ENCODE results near the gene MTOR.
A peak's percentile ranks its signal among the peaks of the same experiment; 100 is the strongest.
"Not testable (repeated sequence)": the region's sequence is repeated elsewhere in the genome, so short reads cannot be mapped to it uniquely, and the experiment has no call there.

The MTOR gene

DNA sequence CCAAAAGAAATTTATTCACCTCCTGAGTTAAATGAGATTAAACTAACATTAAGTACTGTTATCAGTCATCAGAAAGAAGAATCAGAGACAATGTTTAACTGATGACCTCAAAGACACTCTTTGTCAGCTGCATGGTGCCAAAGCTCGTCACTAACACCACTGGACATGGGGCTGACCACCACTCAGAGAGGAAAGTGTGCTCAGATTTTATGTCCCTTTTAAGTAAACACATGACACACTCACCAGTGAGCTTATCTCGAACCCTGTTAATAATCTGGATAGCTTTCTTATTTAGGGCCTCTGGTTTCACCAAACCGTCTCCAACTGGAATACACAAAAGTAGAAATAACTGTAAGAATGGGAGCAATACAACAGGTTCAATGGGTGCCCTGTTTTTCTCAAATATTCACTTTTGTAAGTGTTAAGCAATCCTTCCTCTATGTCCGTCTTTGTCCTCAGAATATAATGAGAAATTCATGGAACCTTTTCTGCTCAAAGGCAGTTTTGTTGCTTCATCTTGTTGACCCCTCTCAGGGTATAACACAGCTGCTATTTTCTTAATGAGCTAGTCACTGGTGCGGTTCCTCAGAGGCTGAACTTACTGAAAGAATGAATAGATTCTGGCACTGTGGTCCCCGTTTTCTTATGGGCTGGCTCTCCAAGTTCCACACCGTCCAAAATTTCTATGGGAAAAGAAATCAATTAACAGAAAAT, 153.1 kb downstream of the MTOR start:
- DNase-seq (ENCODE audit: low spot score): no peak

- DNase-seq (ENCODE audit: low spot score): no peak
These were observed 154.8 kb downstream of the MTOR start for GRCh38 chr1:11107599-11107998.

- DNase-seq (ENCODE audit: low spot score): no peak
These were observed 156.8 kb downstream of the MTOR start for GRCh38 chr1:11105586-11105985.

DNA sequence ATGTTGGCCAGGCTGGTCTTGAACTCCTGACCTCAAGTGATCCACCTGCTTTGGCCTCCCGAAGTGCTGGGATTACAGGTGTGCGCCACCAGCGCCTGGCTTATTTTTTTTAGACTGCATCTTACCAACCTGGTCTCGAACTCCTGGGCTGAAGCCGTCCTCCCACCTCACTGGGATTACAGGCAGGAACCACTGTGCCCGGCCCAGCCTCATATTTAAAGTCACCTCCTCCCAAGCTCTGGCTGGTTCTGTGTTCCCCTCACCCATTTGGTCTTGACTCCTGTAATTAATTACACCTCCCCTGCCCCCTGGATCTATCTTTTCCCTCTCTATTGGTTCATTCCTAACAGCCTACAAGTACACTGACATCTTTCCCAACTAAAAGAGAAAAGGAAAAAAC, 161.0 kb downstream of the MTOR start:
- no peak for DNase-seq (ENCODE audit: low spot score)

DNA sequence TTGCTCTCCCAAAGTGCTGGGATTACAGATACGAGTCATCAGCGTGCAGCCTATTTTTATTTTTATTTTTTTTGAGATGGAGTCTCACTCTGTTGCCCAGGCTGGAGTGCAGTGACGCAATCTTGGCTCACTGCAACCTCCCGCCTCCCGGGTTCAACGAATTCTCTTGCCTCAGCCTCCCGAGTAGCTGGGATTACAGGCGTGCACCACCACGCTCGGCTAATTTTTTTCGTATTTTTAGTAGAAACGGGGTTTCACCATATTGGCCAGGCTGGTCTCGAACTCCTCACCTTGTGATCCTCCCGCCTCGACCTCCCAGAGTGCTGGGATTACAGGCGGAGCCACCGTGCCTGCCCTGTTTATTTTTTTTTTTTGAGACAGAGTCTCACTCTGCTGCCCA, 161.5 kb downstream of the MTOR start:
- not testable (repeated sequence) for DNase-seq (ENCODE audit: low spot score)

- no peak for DNase-seq (ENCODE audit: low spot score)
These were observed 162.2 kb downstream of the MTOR start for GRCh38 chr1:11100149-11100493.

- DNase-seq (ENCODE audit: low spot score): peak; percentile 83
These were observed 162.8 kb downstream of the MTOR start, which contains the start of gene EXOSC10 for GRCh38 chr1:11099310-11100148. Gene EXOSC10 (minus strand): TSS chr1:11099869. CDS start chr1:11099831, 38 bp downstream.

DNA sequence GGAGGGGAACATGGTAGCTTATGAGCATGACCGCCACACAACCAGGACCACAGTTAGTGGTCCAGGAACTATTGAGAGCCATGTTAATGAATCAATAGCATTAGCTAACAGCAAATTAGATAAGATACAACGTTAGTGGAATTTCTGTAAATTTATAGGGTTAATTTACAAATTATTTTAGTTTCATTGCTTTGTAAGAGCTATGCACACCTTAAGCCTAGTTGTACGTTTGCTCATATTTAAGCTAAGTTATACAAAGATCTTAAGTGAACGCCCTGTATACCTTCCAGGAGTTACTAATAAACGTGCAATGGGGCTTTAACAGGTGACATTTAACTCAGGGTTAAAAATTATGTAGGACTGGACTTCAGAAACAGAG, 163.4 kb downstream of the MTOR start:
- no peak for DNase-seq (ENCODE audit: low spot score)

DNA sequence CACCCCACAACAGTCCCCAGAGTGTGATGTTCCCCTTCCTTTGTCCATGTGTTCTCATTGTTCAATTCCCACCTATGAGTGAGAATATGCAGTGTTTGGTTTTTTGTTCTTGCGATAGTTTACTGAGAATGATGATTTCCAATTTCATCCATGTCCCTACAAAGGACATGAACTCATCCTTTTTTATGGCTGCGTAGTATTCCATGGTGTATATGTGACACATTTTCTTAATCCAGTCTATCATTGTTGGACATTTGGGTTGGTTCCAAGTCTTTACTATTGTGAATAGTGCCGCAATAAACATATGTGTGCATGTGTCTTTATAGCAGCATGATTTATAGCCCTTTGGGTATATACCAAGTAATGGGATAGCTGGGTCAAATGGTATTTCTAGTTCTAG, 178.6 kb downstream of the MTOR start:
- DNase-seq (ENCODE audit: low spot score): not testable (repeated sequence)

DNA sequence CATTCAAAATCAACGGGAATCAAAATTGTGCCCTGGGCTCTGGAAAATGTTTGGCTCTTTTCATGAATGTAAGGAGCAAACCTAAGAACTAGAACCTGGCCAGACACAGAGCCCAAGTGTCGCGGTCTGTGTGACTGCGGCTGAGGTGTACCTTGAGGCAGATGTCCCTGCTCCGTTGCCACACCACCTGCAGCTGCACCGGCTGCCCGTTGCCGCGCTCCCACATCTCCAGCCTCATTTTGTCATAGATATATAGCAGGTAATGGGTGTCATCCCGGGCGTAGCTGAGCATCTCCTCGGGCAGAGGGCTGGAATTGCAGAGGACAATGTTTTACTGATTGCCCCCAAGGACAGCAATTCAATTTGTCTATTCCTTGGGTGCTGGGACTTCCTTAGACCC, 181.4 kb downstream of the MTOR start:
- DNase-seq (ENCODE audit: low spot score): no peak

DNA sequence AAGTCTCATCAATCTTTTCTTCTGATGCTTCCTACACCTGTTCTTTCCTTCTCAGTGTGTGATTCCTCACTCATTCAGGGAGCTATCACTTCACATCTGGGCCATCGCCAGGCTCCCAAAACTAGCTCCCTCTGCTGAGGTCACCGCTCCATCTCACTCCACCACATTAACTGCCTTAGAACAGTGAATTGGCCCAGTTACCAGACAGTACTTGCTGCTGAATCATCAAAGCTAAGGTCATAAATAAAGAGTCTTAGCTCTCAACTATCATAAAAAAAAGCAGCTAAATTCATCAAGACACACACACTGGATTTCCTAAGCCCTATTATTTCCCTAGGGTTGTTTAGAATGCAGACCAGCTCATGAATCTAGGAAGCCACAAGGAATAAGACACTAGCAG, 183.7 kb downstream of the MTOR start:
- no peak for DNase-seq (ENCODE audit: low spot score)

GRCh38 chr1:11073398-11073797, 189.0 kb downstream of the MTOR start:
- DNase-seq (ENCODE audit: low spot score): not testable (repeated sequence)

DNA sequence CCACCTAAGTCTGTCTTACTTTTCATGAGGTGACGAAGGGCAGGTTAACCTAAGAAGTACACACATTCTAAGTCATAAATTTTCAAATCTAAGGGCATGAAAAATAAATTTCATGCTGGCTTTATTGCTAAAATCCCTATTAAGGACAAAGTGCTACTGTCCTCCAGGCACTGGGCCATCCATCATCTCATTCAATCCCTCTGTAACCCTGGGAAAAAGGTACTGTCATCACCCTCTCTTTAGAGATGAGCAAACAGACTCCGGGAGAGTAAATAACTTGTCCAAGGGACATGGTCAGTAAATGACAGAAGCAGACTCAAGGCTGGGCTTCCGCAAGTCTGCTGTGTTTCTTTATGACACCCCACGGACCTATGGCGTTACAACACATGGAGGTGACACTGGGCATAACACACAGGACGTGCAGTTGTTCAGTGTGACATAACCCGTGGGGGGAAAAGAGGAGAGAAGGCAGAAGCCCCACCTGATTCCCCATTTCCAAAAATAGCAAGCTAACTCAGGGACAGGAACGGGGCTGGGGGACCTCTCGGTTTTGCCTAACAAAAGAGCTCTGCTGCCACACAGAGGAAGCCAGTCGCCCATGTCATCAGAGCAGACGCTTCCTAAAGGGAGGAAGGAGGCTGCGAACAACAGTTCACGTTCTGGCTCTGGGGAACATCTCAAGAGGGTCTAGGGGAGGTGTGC, 190.0 kb downstream of the MTOR start:
- DNase-seq (ENCODE audit: low spot score): no peak

GRCh38 chr1:11071463-11072215, 190.7 kb downstream of the MTOR start:
- no peak for DNase-seq (ENCODE audit: low spot score)

- no peak for DNase-seq (ENCODE audit: low spot score)
These were observed 191.5 kb downstream of the MTOR start for GRCh38 chr1:11070876-11071275.

DNA sequence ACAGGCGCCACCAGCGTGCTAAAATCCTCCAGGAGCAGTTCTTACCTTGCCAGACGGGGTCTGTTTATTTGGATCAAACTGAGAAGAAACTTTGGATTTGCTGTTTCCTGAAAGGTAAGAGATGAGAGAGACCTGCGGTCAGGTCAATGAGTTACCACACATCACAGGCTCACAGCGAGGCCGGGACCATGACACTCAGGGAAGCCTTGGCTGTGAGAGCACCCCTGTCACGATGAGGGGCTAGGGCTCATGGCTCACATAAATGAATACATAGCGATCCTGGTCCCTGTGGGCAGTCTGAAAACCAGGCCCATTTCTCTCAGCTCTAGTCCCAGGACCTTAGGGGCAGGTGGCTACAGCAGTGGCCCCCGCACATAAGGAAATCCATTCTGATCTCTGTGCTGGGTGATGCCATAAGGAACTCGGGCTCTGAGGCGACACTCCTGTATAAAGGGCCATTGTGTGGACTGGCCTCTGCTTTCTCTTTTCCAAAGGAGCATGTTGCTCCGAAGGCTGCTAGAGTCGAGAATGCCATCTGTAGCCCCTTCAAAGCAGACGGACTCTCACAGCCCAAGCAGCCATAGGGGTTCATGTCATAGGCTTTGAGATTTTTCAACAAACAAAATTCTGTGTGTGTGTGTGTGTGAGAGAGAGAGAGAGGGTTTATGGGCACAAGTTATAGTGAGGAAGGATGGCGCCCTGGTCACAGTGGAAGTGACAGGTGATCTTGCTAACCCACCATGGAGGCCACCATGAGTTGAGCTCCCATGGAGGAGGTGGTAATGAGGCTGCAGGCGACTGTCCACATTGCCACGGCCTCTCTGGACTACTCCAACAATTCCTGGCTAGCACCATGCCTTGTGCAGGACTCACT, 193.5 kb downstream of the MTOR start:
- DNase-seq (ENCODE audit: low spot score): no peak

DNA sequence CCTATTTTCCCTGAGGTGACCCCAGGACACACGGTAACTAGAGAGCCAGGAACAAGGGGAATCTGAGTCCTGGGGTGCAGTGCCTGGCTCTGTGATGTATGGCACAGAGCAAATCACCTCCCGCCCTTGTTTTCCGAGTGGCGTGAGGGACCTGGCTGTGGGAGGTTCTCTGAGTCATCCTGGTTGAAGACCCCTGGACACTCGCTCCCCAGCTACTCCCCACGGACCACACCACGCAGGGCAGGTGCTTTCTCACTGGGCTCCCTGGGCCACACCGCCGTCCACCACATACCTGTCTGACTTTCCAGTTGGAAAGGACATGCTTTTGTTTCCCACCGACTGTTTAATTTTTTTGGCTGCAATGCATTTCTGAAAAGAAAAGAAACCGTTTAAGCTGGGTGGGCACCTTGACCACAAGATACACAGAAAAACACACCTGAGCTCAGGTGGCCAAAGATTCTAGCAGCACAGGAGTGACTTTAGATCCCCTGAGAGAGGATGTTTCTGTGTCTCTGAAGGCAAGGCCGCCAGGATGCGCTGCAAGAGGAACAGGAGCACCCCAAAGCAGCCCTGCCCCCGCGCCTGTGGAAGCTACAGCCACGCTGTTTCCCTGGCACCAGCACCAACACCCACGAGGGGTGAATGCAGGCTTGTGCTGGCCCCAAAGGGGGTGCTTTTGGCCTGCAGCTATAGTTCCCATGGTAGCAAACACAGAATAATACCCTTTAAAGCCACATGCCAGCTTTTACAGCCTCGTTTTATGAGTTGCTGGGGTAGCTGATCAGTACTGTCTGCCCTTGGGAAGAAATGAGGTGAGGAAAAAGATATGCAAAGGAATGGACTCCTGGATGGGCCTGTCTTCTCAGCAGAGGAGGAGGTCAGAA, 194.4 kb downstream of the MTOR start:
- no peak for DNase-seq (ENCODE audit: low spot score)

DNA sequence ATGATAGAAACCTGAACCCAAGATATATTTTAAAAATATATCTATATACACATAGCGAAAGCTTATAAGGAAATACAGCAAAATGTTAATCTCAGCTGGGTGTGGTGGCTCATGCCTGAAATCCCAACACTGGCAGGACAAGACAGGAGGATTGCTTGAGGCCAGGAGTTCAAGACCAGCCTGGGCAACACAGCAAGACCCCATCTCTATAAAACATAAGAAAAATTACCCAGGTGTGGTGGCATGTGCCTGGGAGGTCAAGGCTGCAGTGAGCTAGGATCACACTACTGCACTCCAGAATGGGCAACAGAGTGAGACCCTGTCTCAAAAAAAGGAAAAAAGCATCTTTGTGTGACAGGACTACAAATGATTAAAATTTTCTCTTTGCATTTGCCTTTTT, 196.6 kb downstream of the MTOR start:
- DNase-seq (ENCODE audit: low spot score): no peak

GRCh38 chr1:11064942-11065341, 197.4 kb downstream of the MTOR start:
- DNase-seq (ENCODE audit: low spot score): no peak

All from SK-N-DZ (cell line).